HG03442 (cell line): ENCODE results near the gene KCNK15.
"Not testable (repeated sequence)": the region's sequence is repeated elsewhere in the genome, so short reads cannot be mapped to it uniquely, and the experiment has no call there.

ENCODE experiments used
- ATAC-seq: cut with Tn5 transposase; IDR thresholded peaks from one replicate; pipeline ENCODE4 v1.9.1; 2021; ENCODE audit warnings: mild to moderate bottlenecking, moderate library complexity; ENCODE audit not compliant: unreplicated experiment

Gene KCNK15

DNA sequence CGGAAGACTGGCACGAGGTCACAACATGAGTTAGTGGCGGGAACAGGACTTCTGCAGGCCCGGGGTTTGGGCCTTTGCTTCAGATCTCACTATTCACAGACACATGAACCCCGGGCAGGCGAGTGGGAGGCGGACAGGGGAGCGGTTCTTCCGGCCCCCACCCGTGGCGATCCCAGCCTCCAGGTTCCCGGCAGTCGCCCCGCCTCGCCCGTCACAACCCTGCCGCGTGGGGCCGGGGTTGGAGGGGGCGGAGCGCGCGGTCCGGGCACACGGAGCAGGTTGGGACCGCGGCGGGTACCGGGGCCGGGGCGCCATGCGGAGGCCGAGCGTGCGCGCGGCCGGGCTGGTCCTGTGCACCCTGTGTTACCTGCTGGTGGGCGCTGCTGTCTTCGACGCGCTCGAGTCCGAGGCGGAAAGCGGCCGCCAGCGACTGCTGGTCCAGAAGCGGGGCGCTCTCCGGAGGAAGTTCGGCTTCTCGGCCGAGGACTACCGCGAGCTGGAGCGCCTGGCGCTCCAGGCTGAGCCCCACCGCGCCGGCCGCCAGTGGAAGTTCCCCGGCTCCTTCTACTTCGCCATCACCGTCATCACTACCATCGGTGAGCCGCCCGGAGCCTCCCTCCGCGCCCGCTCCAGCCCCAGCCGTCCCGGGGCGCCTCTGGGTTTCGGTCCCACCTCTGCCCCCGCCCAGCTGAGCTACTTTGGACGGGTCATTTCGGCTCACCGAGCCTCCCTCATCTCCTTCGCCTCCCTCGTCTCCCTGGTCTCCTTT lies at the start of gene KCNK15:
KCNK15 (plus strand) TSS at position 268 of the 769 bp plus-strand sequence; CDS start at position 314, 46 bp downstream.
- ATAC-seq: no peak

DNA sequence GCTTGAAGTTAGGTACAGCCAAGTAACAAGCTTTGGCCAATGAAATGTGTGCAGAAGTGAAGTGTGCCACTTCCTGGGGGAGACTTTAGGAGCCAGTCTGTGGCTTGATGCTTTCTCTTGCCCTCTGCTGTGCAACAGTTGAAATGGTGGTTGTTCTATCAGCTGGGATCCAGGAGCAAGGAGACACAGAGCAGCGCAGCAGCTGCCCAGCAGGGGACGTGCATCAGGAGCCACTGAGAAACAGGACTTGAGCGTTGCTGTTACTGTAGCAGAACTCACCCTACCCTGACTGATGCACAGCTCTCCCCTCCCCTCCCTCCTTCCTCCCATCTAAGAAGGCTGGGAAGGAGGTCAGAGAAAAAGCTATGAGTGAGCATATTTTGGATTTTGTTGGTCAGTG lies 49.4 kb upstream of the KCNK15 start:
- ATAC-seq: no peak

GRCh38 chr20:44697041-44697440 lies 48.6 kb upstream of the KCNK15 start:
- not testable (repeated sequence) for ATAC-seq

DNA sequence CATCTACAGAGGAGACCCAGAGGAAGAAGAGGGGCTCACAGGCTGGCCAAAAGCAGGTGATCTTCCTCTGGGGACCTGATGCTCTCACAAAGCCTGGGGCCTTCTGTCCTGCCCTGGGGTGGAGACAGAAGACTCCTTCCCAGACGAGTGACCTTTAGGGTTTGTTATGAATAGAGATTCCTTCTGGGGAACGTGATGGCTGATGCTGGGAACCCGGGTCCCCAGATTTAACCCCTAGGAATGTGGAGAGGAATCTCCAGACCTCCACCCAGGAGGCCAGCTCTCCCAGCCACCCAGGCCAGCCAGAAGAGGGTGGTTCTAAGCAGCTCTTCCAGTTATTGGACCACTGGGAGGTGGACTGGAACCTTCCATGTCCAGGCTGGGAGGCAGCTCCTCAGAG lies 47.3 kb upstream of the KCNK15 start:
- ATAC-seq: no peak

GRCh38 chr20:44700306-44700705 lies 45.4 kb upstream of the KCNK15 start:
- no peak for ATAC-seq

DNA sequence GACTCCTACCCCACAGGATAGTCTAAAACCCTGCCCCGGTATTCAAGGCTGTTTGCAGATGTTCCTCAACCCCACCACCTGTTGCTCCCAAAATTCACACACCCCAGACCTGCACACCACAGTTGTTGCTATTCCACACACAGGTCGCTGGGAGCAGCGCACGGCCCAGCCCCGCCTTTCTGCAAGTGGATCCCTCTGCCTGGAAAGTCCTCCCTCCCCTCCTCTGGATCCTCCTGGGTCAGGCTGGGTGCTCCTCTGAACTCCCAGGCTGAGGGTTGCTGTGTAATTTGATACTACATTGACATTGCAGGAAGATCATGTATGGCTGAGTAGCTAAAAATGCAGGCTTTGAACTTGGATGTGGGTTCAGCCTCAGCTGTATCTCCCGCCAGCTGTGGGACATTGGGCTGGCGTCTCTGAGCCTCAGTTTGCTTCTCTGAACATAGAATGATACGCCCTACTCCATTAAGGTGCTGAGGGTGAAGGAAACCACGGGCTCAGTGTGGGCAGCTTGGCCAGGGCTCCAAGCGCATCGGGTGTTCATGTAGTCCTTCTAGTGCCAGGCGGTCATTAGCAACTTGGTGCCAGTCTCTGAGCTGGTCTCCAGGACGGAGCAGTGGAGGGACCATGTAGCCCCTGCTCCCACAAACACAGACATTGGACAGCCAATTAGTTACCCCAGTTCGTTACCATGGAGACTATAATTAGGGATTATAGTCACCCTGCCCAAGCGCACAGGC lies 44.4 kb upstream of the KCNK15 start:
- no peak for ATAC-seq

DNA sequence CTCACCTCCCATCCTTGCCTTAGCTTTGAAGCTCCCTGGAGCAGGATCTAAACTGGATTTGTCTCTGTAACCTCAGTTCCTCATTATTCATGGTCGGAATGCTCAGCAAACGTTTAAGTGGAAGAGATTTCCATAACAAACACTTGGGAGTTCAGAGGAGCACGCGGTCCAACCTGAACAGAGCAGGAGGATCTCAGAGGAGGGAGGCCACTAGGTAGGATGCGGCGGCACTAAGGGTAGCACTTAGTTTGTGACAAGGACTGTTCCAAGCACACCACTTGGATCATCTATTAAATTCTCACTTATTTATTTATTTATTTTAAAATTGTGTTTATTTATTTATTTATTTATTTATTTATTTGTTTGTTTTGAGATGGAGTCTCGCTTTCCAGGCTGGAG lies 43.8 kb upstream of the KCNK15 start:
- no peak for ATAC-seq

DNA sequence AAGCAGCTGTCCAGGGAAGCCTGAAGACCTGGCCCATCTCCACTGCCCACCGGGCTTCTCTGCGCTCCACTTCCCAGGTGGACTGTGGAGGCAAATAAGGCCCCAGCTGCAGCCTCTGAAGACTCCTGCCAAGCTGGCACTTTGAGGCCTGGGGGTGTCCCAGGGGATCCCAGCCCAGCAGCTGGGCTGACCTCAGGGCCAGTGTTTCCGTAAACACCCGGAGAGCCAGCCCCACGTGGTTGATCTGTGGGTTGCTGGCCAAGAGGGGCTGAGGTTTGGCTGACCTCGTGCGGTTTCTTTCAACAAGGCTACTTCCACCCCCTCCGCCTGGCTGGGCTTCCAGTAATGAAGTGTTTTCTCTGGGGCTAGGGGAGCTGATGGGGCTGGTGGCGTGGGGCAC lies 42.9 kb upstream of the KCNK15 start:
- no peak for ATAC-seq

GRCh38 chr20:44703183-44703925 lies 42.3 kb upstream of the KCNK15 start:
- no peak for ATAC-seq

DNA sequence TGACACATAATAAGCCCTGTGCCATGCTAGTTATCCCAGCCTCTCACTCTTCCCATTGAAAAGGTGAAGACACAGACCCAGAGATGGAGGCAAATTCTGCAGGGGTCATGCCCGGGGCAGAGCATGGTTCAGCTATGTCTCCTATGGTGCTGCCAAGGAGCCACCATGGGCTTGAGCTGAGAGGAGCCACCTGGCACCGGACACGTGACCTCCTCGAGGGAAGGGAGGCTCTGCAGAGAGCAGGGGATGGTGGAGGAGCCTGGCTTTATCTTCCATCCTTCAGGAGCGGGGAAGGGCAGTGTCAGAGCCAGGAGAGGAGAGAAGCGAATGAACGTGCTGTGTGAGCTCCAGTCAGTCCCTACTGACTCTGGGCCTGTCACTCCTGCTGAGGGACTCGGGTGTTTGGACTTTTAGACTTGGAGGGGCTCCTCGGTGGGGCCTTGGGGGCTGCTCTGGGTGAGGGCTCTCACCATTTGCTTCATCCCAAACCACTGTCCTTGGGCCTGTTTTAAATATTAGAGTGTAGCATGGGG lies 41.6 kb upstream of the KCNK15 start:
- ATAC-seq: no peak

- ATAC-seq: no peak
Observed at GRCh38 chr20:44704551-44704971, 41.1 kb upstream of the KCNK15 start.

- no peak for ATAC-seq
Observed at GRCh38 chr20:44705364-44706094, 40.1 kb upstream of the KCNK15 start.

- ATAC-seq: no peak
Observed at GRCh38 chr20:44706301-44707017, 39.2 kb upstream of the KCNK15 start.

DNA sequence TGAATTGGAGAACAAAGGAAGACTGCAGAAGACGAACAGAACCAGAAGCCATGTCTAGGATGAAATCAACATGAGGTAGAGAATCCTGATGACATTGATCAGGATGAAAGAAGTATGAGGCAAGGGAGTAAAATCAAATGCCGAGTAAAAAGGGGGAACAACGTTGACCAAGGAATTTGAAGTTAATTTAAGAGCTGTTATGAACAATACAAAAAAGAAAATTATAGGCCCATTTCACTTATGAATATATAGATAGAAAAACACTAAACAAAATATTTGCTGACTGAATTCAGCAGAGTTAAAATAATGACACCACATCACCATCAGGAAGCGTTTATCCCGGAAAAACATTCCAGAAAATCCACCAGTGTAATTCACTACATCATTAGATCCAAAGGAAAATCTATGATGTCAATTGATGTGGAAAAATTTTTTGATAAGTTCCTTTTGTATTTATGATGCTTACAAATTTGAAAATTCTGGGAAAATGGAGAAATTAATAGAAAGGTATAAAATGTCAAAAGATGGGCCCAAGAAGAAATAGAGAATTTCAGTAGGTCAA lies 38.6 kb upstream of the KCNK15 start:
- no peak for ATAC-seq

DNA sequence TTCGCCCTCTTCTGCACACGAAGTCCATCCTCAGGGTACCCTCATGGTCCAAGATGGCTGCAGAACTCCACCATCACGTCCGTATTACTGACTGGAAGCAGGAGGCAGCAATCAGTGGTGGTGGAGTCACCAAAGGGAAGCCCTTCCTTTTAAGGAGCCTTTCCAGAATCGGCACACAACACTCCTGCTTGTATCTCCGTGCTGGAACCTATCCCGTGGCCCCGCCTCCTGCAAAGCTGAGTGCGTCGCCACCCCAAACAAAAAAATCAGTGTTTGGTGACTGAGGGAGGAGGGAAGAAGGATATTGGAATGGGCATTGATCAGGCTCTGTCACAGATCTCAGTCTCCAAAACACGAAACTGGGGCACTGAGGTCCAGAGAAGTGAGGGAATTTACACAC lies 36.3 kb upstream of the KCNK15 start:
- ATAC-seq: no peak

GRCh38 chr20:44709797-44710196 lies 35.9 kb upstream of the KCNK15 start:
- ATAC-seq: no peak

DNA sequence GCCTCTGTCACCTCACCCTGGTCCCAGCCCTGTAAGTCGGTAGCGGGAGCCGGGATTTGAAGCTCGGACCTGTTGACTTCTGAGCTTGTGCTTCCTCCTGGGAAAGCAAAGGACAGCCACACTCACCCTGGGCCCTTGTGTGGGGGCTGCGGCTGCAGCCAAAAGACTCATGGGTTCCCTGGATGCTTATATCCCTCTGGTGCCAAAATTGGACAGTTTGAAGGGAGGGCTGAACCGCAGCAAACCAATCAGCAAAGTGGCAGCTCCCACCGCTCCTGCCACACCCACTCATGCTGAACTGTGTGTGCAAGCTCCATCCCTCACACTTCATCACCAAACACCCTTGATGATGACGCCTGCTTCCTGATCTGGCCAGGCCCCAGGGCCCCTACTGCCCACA lies 34.4 kb upstream of the KCNK15 start:
- ATAC-seq: no peak

GRCh38 chr20:44714102-44714700 lies 31.5 kb upstream of the KCNK15 start:
- no peak for ATAC-seq
